HepG2 (cell line): ENCODE data around the gene CEBPA. TPM values are rescaled to one million over a fixed set of nuclear protein-coding genes. Genes with fewer than 3 reads are reported as not detected.
A peak's percentile ranks its signal among the peaks of the same experiment; 100 is the strongest.

ENCODE experiments used
- AKAP8 ChIP-seq: sonication (generic); formaldehyde crosslinking; IDR thresholded peaks from 2 replicates; pipeline ENCODE4 v1.5.1; 2020; ENCODE audit warnings: mild to moderate bottlenecking, missing genetic modification reagents
- GATAD1 ChIP-seq: IDR thresholded peaks from 2 replicates; pipeline ENCODE4 v1.6.1; 2016; ENCODE audit warnings: missing genetic modification reagents, missing compliant biosample characterization
- HDAC2 ChIP-seq: sonication (generic); formaldehyde crosslinking; IDR thresholded peaks from 2 replicates; pipeline ENCODE4 v1.4.0; 2020; ENCODE audit warnings: missing genetic modification reagents
- HNF4A ChIP-seq: sonication (generic); formaldehyde crosslinking; IDR thresholded peaks from 2 replicates; pipeline ENCODE4 v1.4.0; 2020; ENCODE audit warnings: missing genetic modification reagents
- KLF9 ChIP-seq: IDR thresholded peaks from 2 replicates; pipeline ENCODE4 v1.6.1; 2016; ENCODE audit warnings: low read depth
- KMT2B ChIP-seq: IDR thresholded peaks from 2 replicates; pipeline ENCODE4 v1.6.1; 2016; ENCODE audit warnings: missing genetic modification reagents, missing compliant biosample characterization
- MED1 ChIP-seq: sonication (generic); formaldehyde crosslinking; IDR thresholded peaks from 2 replicates; pipeline ENCODE4 v1.4.0; 2020; ENCODE audit warnings: missing genetic modification reagents
- MTERF4 ChIP-seq: sonication (generic); formaldehyde crosslinking; IDR thresholded peaks from 2 replicates; pipeline ENCODE4 v1.8.0; 2023; ENCODE audit warnings: mild to moderate bottlenecking, missing genetic modification reagents
- NR2C2 ChIP-seq: sonication (generic); formaldehyde crosslinking; IDR thresholded peaks from 2 replicates; pipeline ENCODE4 v1.4.0; 2020; ENCODE audit warnings: missing genetic modification reagents, mild to moderate bottlenecking, moderate library complexity, borderline replicate concordance
- TAF15 ChIP-seq: fragments of 200-400 bp; formaldehyde crosslinking; IDR thresholded peaks from one replicate; pipeline ENCODE4 v1.6.1; 2018; ENCODE audit warnings: mild to moderate bottlenecking, low read depth, low read length; ENCODE audit not compliant: poor library complexity, severe bottlenecking
- UBTF ChIP-seq: sonication (generic); formaldehyde crosslinking; IDR thresholded peaks from 2 replicates; pipeline ENCODE4 v1.4.0; 2020; ENCODE audit warnings: mild to moderate bottlenecking, missing genetic modification reagents
- ZBTB25 ChIP-seq: IDR thresholded peaks from 2 replicates; pipeline ENCODE4 v1.6.1; 2018; ENCODE audit warnings: missing genetic modification reagents
- ZFP37 ChIP-seq: sonication (generic); formaldehyde crosslinking; IDR thresholded peaks from 2 replicates; pipeline ENCODE4 v1.4.0; 2020; ENCODE audit warnings: missing genetic modification reagents, borderline replicate concordance
- ZNF441 ChIP-seq: sonication (generic); formaldehyde crosslinking; IDR thresholded peaks from 2 replicates; pipeline ENCODE4 v1.7.0; 2021; ENCODE audit warnings: missing genetic modification reagents, borderline replicate concordance
- ZSCAN9 ChIP-seq: IDR thresholded peaks from 2 replicates; pipeline ENCODE4 v1.6.1; 2016; ENCODE audit warnings: borderline replicate concordance
- polyA plus RNA-seq, 8 experiments: library from polyadenylated mRNA; depleted of rRNA in 3 of 8; stranded (reverse) in 7 of 8; unstranded in 1 of 8; fragments of >200 nt; fragmentation: Illumina TruSeq in 4 of 8; extraction: Trizol in 4 of 8; gene quantifications; 2 replicates each; pipeline versions ENCODE4 v1.2.1 to v1.2.3, GENCODE V29; 2011 to 2016; ENCODE audit warnings: low read depth in 4 of 8, missing spikeins in 1 of 8, mixed read lengths in 1 of 8; ENCODE audit not compliant: insufficient read depth in 1 of 8
- total RNA-seq, 5 experiments: library from RNA; depleted of rRNA; stranded (reverse); fragments of >200 nt; fragmentation: Illumina TruSeq; extraction: Trizol; gene quantifications; 2 replicates each; pipeline ENCODE4 v1.2.3, GENCODE V29; 2016; ENCODE audit warnings: low read depth in 1 of 5
- TF ChIP-seq, protein P1 (sequence below): sonication (generic); formaldehyde crosslinking; IDR thresholded peaks from 2 replicates; pipeline ENCODE4 v1.4.0; 2020; ENCODE audit warnings: low read depth, mild to moderate bottlenecking, missing genetic modification reagents
- TF ChIP-seq, protein P2 (sequence below): sonication (generic); formaldehyde crosslinking; IDR thresholded peaks from 2 replicates; pipeline ENCODE4 v1.5.0; 2020; ENCODE audit warnings: mild to moderate bottlenecking, missing genetic modification reagents, borderline replicate concordance
- TF ChIP-seq, protein P3 (sequence below): sonication (generic); formaldehyde crosslinking; IDR thresholded peaks from 2 replicates; pipeline ENCODE4 v1.4.0; 2020; ENCODE audit warnings: mild to moderate bottlenecking, missing genetic modification reagents

CEBPA gene
- total and polyA plus RNA-seq, 2 of the 13 experiments (the other 11 are each of a cell fraction or from before 2014, with no cell fraction given) = 24.8 to 103 TPM

DNA sequence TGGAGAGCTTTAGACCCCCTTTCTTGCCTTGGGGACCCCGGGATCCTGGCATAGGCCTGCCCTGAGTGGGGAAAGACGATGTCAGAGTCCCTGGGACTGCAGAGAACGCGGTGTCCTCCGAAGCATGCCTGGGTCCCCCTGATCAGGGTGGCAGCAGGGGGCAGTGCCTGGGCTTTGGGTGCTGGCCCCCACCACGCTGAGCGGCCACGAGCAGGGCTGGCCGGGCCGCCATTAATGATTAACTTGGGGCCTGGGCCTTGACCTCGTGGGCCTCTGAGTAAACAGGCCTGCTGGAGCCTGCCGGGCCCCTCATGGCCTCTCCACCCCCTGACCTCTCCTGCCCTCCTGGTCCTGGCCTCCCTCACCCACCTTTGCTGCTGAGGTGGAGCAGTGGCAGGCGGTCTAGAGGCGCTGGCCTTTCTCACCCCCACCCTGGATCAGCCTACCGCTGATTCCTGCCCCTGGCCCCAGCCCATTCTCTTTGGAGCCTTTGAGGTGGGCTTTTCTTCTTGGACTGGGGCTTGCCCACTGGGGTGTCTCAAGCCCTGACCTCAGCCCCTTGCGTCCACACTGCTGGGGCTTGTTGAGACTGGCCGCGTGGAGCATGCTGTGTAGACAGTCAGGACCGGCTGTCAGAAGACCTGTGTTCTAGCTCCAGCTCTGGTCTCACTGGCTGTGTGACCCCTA is 26.3 kb downstream of the CEBPA start (continued):
- TF ChIP-seq NR2C2 (peak; percentile 95), ZFP37 (no peak), KMT2B (CRISPR knock-in tag) (peak; percentile 26; the same call in 1 of the 2 replicates), ZNF441 (CRISPR knock-in tag) (peak; percentile 57; the same call in 1 of the 2 replicates), MED1 (peak; percentile 99), ZSCAN9 (peak; percentile 39; the same call in 1 of the 2 replicates), ZBTB25 (CRISPR knock-in tag) (peak; percentile 72; the same call in 1 of the 2 replicates), UBTF (CRISPR knock-in tag) (peak; percentile 85), AKAP8 (CRISPR knock-in tag) (peak; percentile 94), TAF15 (peak; percentile 60), KLF9 (CRISPR knock-in tag) (no peak; the same call in 1 of the 2 replicates), HDAC2 (CRISPR knock-in tag) (peak; percentile 98), GATAD1 (CRISPR knock-in tag) (peak; percentile 63), MTERF4 (CRISPR knock-in tag) (peak; percentile 50; the same call in 1 of the 2 replicates), HNF4A (CRISPR knock-in tag) (peak; percentile 94)
- TF ChIP-seq, protein P1, sequence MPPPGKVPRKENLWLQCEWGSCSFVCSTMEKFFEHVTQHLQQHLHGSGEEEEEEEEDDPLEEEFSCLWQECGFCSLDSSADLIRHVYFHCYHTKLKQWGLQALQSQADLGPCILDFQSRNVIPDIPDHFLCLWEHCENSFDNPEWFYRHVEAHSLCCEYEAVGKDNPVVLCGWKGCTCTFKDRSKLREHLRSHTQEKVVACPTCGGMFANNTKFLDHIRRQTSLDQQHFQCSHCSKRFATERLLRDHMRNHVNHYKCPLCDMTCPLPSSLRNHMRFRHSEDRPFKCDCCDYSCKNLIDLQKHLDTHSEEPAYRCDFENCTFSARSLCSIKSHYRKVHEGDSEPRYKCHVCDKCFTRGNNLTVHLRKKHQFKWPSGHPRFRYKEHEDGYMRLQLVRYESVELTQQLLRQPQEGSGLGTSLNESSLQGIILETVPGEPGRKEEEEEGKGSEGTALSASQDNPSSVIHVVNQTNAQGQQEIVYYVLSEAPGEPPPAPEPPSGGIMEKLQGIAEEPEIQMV (CRISPR knock-in tag) = peak; percentile 58; the same call in 1 of the 2 replicates
- TF ChIP-seq, protein P2, sequence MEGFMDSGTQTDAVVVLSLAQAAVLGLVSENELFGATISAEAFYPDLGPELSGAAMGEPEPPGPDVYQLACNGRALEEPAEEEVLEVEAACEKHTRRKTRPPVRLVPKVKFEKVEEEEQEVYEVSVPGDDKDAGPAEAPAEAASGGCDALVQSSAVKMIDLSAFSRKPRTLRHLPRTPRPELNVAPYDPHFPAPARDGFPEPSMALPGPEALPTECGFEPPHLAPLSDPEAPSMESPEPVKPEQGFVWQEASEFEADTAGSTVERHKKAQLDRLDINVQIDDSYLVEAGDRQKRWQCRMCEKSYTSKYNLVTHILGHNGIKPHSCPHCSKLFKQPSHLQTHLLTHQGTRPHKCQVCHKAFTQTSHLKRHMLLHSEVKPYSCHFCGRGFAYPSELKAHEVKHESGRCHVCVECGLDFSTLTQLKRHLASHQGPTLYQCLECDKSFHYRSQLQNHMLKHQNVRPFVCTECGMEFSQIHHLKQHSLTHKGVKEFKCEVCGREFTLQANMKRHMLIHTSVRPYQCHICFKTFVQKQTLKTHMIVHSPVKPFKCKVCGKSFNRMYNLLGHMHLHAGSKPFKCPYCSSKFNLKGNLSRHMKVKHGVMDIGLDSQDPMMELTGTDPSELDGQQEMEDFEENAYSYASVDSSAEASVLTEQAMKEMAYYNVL = peak; percentile 86
- TF ChIP-seq, protein P3, sequence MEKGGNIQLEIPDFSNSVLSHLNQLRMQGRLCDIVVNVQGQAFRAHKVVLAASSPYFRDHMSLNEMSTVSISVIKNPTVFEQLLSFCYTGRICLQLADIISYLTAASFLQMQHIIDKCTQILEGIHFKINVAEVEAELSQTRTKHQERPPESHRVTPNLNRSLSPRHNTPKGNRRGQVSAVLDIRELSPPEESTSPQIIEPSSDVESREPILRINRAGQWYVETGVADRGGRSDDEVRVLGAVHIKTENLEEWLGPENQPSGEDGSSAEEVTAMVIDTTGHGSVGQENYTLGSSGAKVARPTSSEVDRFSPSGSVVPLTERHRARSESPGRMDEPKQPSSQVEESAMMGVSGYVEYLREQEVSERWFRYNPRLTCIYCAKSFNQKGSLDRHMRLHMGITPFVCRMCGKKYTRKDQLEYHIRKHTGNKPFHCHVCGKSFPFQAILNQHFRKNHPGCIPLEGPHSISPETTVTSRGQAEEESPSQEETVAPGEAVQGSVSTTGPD (CRISPR knock-in tag) = peak; percentile 33; the same call in 1 of the 2 replicates
